Renal cortex interstitium (tissue), 15 donors: ENCODE data around the gene SCN10A. TPM values are rescaled to one million over a fixed set of nuclear protein-coding genes. Genes with fewer than 3 reads are reported as not detected.

Experiments
- DNase-seq, 11 donors: peaks; one replicate each; pipeline ENCODE4 v3.0.0-alpha.2; 2013; ENCODE audit warnings: low read depth in 9 of 11, low spot score in 4 of 11; ENCODE audit errors: extremely low read depth in 1 of 11
- long read RNA-seq, 16 experiments: transcript quantifications; one replicate each; lab custom pipeline, GENCODE V29; 2026
- polyA plus RNA-seq, 3 donors: library from polyadenylated mRNA; unstranded; fragments of 120-200 nt; gene quantifications; one replicate each; pipeline ENCODE4 v1.2.1, GENCODE V29; 2013; ENCODE audit not compliant: insufficient read length in 3 of 3

SCN10A gene
- not detected for polyA plus RNA-seq
- long read RNA-seq, donor 1 = 0 reads
- long read RNA-seq, donor 2 = 0 reads
- long read RNA-seq, donor 3 = 0 reads
- long read RNA-seq, donor 4 = 0 reads
- long read RNA-seq, donor 5 = 0 reads
- long read RNA-seq, donor 6 = 0 reads
- long read RNA-seq, donor 7 = 0 reads
- long read RNA-seq, donor 8 = 0 reads
- long read RNA-seq, donor 9 = 0 reads
- long read RNA-seq, donor 10 = 0 reads
- long read RNA-seq, donor 11 = 0 reads
- long read RNA-seq, donor 12 = 0 reads
- long read RNA-seq, donor 13 = 0 reads
- long read RNA-seq, donor 14 = 0 reads
- long read RNA-seq, donor 15 = 0 reads
- long read RNA-seq, donor 16 = 0 reads

DNA sequence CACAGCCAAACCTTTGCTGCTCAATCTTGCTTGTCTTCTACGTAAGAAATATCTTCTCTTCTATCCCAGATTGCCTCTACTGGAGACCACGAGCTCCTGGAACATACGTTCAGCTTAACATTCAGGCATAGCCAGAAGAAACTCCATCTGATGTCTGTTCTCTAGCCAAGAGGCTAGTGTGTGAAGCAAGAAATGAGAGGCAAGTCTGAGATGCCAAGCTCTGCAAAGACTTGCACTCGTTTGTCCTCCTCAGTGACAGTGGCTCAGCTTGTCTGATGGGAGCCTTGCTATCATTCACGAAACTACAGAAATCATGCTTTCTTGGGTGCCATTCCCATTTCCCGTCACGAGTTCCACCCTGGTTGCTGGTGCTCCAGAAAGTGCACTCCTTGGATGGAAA, at the start of gene SCN10A:
SCN10A (minus strand) TSS at position 192 of the 400 bp plus-strand sequence. CDS start 22,207 bp downstream, outside the sequence.
- no peak for DNase-seq

DNA sequence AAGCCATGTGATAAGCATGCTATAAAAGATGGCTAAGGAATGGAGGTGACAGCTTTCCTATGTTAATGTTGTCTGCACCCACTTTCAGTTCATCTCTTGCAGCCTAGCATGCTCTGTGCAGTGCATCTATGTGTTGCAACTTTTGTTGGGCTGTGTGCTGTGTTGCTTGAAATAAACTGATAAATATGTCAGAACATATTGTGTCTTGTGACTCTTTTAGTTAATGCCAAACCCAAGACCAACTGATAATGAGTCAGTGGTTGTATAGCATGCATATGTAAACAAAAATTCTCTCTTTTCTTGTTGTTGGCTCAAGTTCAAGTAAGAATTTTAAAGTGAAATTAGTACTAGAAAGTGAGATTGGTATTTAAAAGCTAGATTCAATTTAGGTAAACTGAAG, 37.0 kb upstream of the SCN10A start:
- no peak for DNase-seq

DNA sequence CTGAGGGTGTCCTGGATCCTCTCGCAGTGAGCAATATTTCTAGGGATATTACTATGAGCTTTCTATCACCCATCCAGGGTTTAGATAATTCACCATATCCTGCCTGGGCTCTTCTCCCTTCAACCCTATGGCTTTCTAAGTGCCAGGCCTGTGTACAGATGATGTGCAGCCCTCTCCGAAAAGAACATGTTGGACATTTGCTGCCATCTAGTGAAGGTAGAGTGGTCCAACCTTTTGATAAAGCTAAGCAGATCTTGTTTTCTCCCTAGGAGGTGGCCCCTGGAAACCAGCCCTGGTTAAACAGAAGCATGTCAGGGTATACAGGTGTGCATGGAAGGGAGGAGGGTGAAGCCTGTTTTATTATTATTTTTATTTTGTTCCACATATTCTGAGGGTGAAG, 27.9 kb upstream of the SCN10A start:
- peak in 6 of 11 donors; percentile 4 to 37 (median 12) for DNase-seq

DNA sequence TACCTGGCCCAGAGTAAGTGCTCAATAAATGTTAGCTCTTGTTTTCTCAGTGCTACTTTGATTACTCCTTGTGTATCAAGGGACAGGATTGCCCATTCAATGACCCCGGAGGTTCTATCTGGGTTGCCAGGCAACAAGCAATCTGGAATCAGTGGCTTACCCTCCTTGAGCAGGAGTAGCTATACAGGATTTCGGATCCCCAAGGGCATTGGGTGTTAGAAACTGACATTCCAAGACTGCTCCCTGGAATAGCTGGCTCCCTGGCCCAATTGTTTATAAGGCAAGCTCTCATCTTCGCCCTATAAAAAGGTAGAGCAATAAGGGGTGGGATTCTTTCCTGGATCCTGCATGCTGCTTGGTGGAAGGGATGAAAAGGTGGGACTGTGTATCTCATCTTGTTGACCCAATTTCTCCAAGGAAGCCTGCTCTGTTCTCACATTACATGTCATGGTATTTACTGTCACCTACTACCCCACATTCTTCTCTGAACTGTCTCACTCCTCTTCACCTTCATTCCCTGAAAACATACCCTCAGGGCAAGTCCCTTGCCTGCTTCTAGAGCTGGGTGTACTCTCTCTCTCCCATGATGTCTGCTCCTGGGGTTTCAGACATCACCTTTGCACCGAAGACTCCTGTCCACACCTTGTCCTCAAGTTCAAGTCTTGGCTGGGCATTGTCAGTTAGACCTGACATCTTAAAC, 26.4 kb upstream of the SCN10A start:
- no peak for DNase-seq

DNA sequence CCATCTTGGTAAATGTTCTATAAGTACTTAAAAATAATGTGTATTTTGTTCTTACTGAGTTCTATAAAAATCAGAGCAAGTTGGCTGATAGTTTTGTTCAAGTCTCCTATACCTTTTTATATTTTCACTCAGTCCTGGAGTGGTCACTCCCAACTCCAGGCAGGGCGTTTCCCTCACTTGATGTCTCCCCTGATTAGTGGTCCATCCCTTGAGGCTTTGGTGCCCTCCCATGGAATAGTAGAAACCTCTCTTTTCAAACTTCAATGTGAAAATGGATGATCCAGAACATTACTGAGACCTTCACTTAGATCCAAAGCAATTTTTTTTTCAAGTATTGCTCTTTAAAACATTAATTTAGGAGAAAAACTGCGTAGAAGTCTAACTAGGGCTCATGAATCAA, 25.0 kb upstream of the SCN10A start:
- no peak for DNase-seq

DNA sequence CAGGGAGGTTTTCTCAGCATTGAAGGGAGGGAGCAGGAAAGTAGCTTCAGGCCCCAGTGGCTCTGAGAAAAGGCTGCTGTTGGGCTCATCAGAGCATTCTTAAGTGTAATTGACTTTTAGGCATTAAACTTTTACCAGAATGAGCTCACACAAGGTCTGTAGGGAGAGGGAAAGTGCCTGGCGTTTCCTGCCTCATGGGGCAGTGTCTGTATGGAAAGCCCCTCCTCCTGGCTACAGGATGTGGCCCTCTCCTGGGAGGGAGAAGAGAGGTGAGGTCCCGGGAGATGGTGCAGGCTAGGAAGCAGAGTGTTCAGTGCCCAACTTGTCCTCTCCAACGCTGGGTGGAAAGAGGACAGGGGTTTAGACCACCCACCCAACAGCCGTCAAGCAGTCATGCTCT, 21.3 kb upstream of the SCN10A start:
- DNase-seq = no peak

DNA sequence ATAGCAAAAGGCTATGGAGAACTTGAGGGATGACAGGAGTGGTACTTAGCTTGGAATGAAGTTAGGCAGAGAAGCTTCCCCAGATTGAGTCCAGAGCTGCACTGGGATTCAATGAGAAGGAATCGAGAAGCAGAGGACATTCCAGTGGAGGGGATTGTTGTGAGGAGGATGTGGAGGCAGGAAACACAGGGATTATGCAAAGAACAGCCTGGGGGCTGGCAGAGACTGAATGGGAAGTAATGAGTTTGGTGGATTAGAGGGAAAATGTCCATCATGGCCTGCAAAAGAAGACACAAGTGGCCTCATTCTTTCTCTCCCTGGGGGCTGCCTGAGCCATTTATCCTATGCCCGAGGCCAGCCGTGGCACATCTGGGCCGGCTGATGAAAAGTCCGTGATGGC, 20.5 kb upstream of the SCN10A start:
- no peak for DNase-seq

DNA sequence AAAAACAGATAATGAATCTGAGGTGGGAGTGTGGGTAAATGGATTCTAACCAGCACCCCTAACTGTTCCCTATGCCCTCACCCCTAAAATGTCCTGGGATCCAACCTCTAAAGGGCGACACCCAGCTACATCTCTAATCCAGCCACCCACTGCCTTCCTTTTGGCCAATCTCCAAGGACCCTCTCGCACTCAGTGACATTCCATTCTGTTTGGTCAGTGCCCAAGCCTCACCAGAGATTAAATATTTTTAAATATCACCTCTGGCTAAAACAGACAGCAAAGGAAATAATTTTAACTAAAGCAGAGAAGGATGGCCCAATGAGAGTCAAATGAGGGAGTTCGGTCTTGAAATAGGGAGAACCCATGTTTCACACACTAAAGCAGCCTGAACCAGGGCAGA, 19.9 kb upstream of the SCN10A start:
- DNase-seq = no peak

DNA sequence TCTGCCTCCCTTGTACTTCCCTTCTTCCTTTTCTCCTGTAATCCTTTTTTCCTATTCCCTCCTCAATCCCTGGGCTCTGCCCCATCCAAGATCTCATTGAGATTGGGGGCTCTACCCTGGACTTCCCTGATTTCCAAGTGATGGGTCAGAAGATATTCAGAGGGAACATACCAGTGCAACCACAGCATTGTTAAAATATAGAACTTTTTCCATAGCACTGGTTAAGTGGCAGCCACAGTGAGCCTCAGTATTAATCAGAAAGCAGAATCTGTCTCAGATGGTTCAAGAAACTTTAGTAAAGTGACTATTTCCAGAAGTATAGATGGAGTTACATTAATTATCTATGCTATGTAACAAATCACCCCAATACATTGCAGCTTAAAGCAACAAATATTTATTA, 18.7 kb upstream of the SCN10A start:
- no peak for DNase-seq

DNA sequence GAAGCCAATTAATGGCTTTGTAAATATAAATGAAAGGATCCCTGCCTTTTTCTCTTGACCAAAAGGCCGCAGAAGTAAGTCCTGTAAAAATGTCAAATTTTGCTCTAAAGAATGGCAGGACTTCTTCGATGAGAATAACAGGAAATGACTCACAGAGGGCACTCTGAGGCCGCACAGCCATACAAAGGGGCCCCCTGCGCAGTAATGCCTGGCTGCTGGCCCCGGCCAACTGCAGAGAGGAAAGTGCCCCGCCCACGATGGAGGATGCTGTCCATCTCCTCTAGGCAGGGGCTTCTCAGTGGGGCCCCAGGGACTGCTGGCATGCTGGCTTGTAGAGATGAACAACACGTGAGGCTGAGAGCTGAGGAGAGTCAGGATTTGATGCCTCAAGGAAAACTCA, 18.1 kb upstream of the SCN10A start:
- peak in 8 of 11 donors; percentile 2 to 32 (median 16) for DNase-seq

DNA sequence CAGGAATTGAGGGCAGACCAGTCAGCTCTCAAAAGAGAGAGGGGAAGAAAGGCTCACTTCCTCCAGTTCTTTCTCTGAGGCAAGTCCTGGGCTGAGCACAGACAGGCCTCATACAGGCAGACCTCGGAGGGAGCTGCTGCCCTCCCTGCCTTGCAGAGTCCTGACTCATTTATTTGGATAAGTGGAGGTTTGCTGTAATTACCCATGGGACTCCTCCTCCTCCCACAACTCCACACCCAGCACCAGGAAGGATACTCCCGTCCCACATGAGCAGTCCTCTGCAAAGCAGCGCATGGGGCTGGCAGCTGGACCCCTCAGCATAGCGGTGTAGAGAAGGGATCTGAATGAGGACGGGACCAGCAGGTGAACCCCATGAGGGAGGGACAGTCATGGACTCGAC, 13.4 kb upstream of the SCN10A start:
- DNase-seq = peak in 1 of 11 donors; percentile 9

DNA sequence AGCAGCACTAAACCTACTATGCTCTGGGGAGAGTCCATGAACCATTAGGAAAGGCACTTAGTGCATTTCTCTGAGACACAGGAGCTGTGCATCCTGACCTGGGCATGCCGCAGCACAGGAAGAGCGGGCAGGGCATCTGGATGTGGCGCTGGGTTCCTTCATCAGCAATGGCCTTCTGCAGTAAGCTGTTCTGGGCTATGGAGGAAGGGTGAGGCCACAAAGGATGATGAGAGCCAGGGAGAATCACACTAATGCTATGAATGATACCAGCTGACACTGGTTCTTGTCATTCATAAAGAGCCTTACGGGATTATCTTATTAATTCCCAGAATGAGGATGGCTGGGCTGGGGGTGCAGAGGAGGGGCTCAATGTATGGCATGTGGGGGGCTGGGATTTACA, 12.7 kb upstream of the SCN10A start:
- DNase-seq = no peak

DNA sequence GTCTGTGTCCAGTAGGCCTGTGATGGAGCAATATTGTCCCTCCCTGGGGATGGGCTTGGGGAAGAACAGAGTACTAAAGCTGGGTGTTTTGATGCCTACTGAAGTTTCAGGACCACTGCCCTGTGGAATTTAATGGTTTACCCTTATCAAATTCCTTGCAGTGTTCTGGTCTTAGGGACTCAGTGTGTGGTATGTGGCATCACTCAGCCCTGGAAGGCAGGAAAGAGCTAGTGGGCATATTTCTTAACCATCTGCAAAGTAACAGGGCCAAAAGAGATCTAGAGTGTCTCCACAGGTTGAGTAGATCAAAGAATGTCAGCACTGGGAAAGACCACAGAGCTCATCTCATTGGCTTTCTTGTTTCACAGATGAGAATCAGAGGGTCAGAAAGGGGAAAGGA, 11.8 kb upstream of the SCN10A start:
- no peak for DNase-seq

DNA sequence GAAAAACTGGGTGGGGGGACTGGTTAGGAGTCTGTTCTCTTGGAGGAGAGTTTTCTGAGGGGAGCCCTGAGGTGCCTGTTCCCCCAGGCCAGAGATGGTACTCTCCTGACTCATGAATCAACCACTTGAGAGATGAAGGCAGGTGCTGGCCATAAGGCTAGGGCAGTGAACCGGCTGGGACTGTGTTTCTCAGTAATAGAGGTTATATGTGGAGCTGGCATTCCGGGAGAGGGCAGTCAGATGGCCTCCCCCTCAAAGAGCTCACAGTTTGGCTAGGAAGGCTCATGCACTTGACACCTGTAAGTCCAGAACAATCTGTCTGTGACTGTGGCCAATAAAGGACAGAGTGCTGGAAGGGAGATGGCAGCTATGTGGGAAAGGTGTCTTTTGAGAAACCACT, 10.0 kb upstream of the SCN10A start:
- no peak for DNase-seq

DNA sequence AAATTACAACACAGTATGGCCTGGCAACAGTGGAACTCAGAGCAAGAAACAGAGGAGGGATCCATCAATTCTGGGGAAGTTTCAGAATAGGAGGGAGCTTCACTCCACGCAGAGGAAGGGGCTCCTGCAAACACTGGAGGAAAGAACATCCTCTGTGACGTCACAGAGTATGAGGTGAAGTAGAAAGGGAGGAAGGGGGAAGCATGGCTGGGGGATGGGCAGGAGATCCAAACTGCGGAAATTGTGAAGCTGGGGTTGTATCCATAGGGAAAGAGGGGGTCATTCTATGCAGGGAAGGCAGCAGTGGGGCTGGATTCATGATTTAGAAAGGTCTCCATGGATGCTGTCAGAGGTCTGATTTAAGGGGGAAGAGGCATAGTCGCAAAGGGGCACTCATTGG, 8.3 kb upstream of the SCN10A start:
- DNase-seq = no peak

DNA sequence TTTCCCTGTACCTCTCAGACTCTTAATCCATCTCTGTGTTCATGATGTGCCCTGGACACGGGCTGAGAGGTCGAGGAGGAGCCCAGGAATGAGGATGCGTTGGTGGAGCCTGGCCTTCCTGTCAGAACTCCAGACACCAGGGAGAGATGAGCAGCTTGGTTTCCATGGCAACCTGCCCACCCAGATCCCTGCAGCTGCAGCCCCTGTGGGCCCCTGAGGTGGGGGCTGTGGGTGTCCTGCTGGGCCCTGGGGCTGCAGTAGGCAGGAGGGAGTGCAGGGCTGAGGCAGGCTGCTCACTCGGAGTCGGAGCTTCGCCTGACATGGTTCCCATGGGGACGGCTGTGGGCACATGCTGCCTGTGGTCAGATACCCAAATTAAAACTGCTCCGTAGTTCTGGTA, 7.7 kb upstream of the SCN10A start:
- no peak for DNase-seq

DNA sequence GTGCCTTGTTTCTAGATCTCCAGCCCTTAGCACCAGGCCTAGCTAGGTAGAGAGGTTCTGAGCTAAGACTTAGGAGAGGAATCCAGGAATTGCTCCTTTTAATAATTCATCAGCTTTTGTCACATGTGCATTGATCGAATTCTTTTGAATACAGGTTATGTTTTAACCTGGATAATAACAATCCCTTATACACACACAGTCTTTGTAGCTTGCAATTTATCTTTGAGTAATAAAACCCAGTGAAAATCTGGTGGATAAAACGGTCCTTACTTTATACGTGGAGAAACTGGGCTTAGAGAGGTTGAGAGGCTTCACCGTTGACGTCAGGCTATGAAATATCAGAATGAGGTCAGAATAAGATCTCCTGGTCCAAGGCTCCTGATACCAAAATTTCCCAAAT, 7.2 kb upstream of the SCN10A start:
- no peak for DNase-seq

DNA sequence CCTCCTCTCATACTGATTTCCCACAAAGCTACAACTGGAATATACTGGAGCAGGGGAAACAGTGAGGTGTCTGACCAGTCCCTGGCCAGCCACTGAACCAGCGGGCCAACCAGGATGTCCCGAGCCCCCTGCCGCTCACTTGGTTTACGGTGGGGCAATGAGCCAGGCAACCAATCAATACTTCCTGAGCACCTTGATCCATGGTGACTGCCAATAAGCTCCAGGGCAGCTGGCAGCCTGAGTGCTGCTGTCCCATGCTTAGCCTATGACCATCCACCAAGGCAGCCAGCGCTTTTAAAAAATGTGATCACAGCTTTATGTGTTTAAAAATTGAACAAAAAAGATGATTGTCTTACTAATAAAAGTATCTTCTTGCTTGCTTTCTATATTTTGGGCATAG, 4.2 kb downstream of the SCN10A start:
- no peak for DNase-seq

DNA sequence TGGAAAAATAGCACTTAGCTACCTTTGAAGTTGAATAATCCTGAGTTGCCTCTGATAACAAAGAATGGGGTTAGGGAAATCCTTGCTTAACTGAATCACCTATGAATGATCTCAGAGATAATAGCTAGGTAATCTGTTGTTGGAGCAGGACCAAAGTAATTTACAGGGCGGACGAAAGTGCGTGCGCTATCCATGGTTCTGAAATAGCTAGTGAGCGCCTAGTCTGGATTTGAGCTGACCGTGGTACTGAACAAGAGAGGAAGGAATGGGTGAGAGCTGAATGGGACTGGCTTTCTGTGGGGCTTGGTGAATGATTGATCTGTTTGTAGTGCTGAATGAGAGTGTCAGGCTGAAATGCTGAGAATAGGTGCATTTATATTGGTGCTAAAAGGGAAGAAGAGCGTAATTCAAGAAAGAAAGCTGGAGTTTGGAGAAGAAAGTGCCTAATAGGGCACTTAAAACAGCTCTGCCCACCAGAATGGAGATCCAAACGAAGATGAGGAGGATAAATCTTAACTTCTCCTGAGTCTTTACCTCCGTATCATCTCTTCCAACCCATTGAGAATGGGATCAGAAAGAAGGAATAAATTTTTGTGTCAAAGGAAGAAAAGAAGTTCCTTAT, 10.1 kb downstream of the SCN10A start:
- DNase-seq = peak; percentile 71 to 88 (median 79)

DNA sequence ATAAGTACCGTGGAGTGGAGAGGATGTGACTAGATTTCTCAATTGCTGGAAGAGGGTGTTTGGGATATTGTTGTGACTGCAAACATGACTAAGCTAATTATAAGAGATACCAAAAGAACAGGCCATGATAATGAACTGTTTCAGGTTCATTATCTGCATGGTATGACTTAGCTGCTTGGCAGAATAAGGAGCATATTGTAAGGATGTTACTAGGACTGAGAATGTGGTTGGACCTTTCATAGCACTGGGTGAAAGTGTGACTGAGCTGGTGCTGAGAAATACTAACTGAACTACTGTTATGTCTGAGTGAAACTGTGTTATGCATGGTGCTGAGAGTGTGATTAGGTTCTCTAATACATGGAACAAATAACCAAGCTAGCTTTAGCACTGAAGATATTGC, 11.0 kb downstream of the SCN10A start:
- no peak for DNase-seq
